NB4 (cell line): ENCODE data around the gene AGPAT3.

Source experiments
- CTCF ChIP-seq: IDR thresholded peaks from one replicate; pipeline ENCODE4 v1.5.1; 2012; ENCODE audit warnings: low read depth, low read length
- POLR2A ChIP-seq: IDR thresholded peaks from 2 replicates; pipeline ENCODE4 v1.6.1; 2011; ENCODE audit warnings: mild to moderate bottlenecking; ENCODE audit not compliant: insufficient read length; ENCODE audit errors: extremely low read depth

DNA sequence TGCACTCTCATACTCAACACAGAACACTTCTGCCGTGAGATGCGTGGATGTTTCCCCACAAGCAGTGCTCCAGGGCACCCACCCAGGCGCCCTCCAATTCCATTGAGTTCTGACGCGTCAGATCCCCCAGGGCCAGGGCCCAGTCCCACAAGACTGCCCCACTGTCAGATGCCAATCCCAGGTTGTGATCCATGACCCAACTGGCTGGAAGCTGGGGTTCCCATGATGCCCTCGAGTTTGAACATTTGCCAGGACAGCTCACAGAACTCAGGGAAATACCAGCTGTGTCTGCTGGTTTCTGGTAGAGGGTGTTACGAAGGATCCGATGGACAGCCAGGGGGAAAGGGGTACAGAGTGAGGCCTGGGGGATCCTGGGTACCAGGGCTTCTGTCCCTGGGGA is 58.4 kb downstream of the AGPAT3 start:
- no peak for TF ChIP-seq POLR2A
- TF ChIP-seq CTCF, result no peak
